Left lung (tissue), 10 donors: ENCODE results near the gene MT1E. TPM values are rescaled to one million over a fixed set of nuclear protein-coding genes. Genes with fewer than 3 reads are reported as not detected.
A peak's percentile ranks its signal among the peaks of the same experiment; 100 is the strongest.

Source experiments
- ATAC-seq: fragments of 200-7000 bp; cut with Tn5 transposase; one replicate; pipeline ENCODE4 v1.9.1; 2020; ENCODE audit warnings: moderate library complexity
- DNase-seq, 4 donors: peaks; one replicate each; pipeline ENCODE4 v3.0.0-alpha.2; 2013 to 2020
- H3K27ac ChIP-seq, 2 donors: fragments of 200-600 bp; sonication (generic) in 1 of 2; one replicate each; pipeline versions ENCODE4 v1.5.0 to v1.8.0; 2020 to 2021
- H3K27me3 ChIP-seq, 2 donors: fragments of 200-600 bp; sonication (generic) in 1 of 2; one replicate each; pipeline versions ENCODE4 v1.5.0 to v1.8.0; 2020 to 2021
- H3K36me3 ChIP-seq, 2 donors: fragments of 200-600 bp; sonication (generic) in 1 of 2; one replicate each; pipeline versions ENCODE4 v1.5.0 to v1.8.0; 2020 to 2021
- H3K4me1 ChIP-seq, 2 donors: fragments of 200-600 bp; one replicate each; pipeline ENCODE4 v1.8.0; 2021
- H3K4me3 ChIP-seq, 2 donors: fragments of 200-600 bp; sonication (generic) in 1 of 2; one replicate each; pipeline versions ENCODE4 v1.5.0 to v1.8.0; 2020 to 2021; ENCODE audit warnings: mild to moderate bottlenecking in 1 of 2
- H3K9me3 ChIP-seq, 2 donors: fragments of 200-600 bp; sonication (generic) in 1 of 2; one replicate each; pipeline versions ENCODE4 v1.5.0 to v1.8.0; 2020 to 2021
- CTCF ChIP-seq, 2 donors: fragments of 200-600 bp; sonication (generic) in 1 of 2; IDR thresholded peaks; one replicate each; pipeline versions ENCODE4 v1.5.0 to v1.8.0; 2021; ENCODE audit warnings: antibody characterized with exemption in 2 of 2
- intact Hi-C, 2 donors: fragments of 100-400 bp; cut with DNase I; formaldehyde crosslinking; loops; one replicate each; pipeline versions ENCODE4 v1.11.2 to v1.14.2; 2022
- polyA plus RNA-seq, 6 donors: library from polyadenylated mRNA; unstranded; fragments of 120-200 nt; gene quantifications; one replicate each; pipeline ENCODE4 v1.2.1, GENCODE V29; 2013; ENCODE audit not compliant: insufficient read length in 6 of 6
- total RNA-seq, 2 donors: library from RNA; stranded (reverse); fragmentation: NEBNext Ultra II Directional; extraction: Animal tissue kit (Norgen Biotek cat#: 25700); gene quantifications; one replicate each; pipeline ENCODE4 v1.2.1, GENCODE V29; 2021
- donor health status: DM: no; HTN: yes; CAD: no.
- donor health status: DM: no; HTN: no; CAD: no.

MT1E gene
- total and polyA plus RNA-seq, 8 donors = 9.0 to 262 (median 12.7) TPM

GRCh38 chr16:56631197-56631596 lies 5.6 kb downstream of the MT1E start:
- Histone ChIP-seq H3K36me3 (no peaks in the 10 kb centered on the region), H3K9me3 (no peaks in the 10 kb centered on the region), H3K4me1 (peaks cover 5 to 26% of the 10 kb centered on the region in 2 donors), H3K27me3 (peaks cover 19 to 77% of the 10 kb centered on the region in 2 donors), H3K4me3 (no peak overlapping the region), H3K27ac (no peak overlapping the region)
- ATAC-seq (no peak), DNase-seq (no peak)
- TF ChIP-seq CTCF (IDR thresholded peaks at IDR 0.05) = no peak
- intact Hi-C loops = no loop called here

GRCh38 chr16:56631832-56632155 lies 6.2 kb downstream of the MT1E start:
- no peak for DNase-seq
- Histone ChIP-seq H3K27ac (peak overlapping the region; percentile 51 to 66), H3K4me3 (peak overlapping the region; percentile 41 to 44), H3K9me3 (no peaks in the 10 kb centered on the region), H3K27me3 (peaks cover 19 to 77% of the 10 kb centered on the region in 2 donors), H3K36me3 (no peaks in the 10 kb centered on the region), H3K4me1 (peaks cover under 1 to 21% of the 10 kb centered on the region in 2 donors)
- no peak for TF ChIP-seq CTCF (IDR thresholded peaks at IDR 0.05)
- no peak for ATAC-seq
- intact Hi-C loops = no loop called here

GRCh38 chr16:56632156-56632847 lies 6.7 kb downstream of the MT1E start, which contains the start of gene MT1M:
TSS of gene MT1M (plus strand) at chr16:56632659. CDS start at chr16:56632732, 73 bp downstream.
- Histone ChIP-seq H3K9me3 (no peaks in the 10 kb centered on the region), H3K4me3 (peak within 1 kb of the TSS; percentile 41 to 44), H3K27me3 (peaks cover 22 to 77% of the 10 kb centered on the region in 2 donors), H3K36me3 (no peaks in the 10 kb centered on the region), H3K27ac (peak within 1 kb of the TSS; percentile 51 to 66), H3K4me1 (peaks cover 0 to 19% of the 10 kb centered on the region in 2 donors)
- TF ChIP-seq CTCF (IDR thresholded peaks at IDR 0.05) = no peak
- peak; percentile 83 for ATAC-seq
- peak in 1 of 4 donors; percentile 86 for DNase-seq
- intact Hi-C loops = no loop called here

GRCh38 chr16:56632848-56633365 lies 7.3 kb downstream of the MT1E start:
- Histone ChIP-seq H3K36me3 (no peaks in the 10 kb centered on the region), H3K27ac (peak overlapping the region in 1 of 2 donors; percentile 66), H3K4me1 (peaks cover 0 to 23% of the 10 kb centered on the region in 2 donors), H3K4me3 (peak overlapping the region; percentile 41 to 44), H3K27me3 (peaks cover 28 to 77% of the 10 kb centered on the region in 2 donors), H3K9me3 (no peaks in the 10 kb centered on the region)
- DNase-seq (no peak), ATAC-seq (no peak)
- intact Hi-C loops = no loop called here
- TF ChIP-seq CTCF (IDR thresholded peaks at IDR 0.05) = no peak

- ATAC-seq (no peak), DNase-seq (no peak)
- Histone ChIP-seq H3K4me1 (peaks cover 0 to 28% of the 10 kb centered on the region in 2 donors), H3K9me3 (no peaks in the 10 kb centered on the region), H3K36me3 (no peaks in the 10 kb centered on the region), H3K4me3 (peak overlapping the region in 1 of 2 donors; percentile 44), H3K27ac (no peak overlapping the region), H3K27me3 (peaks cover 34 to 80% of the 10 kb centered on the region in 2 donors)
- intact Hi-C loops = no loop called here
- TF ChIP-seq CTCF (IDR thresholded peaks at IDR 0.05) = no peak
These were observed 8.0 kb downstream of the MT1E start for GRCh38 chr16:56633535-56633934.
